ENCODE results near the gene BSN.

Gene BSN

GRCh38 chr3:49552087-49552486 lies 2.2 kb upstream of the BSN start:
- Histone ChIP-seq H3K9me3 (ENCODE audit: insufficient read depth, low read length) (no peaks in the 10 kb centered on the region), H3K79me2 (ENCODE audit: low read length) (no peaks in the 10 kb centered on the region), H3K36me3 (replicated peaks; ENCODE audit: low read depth, low read length) (no peaks in the 10 kb centered on the region), H3K4me3 (ENCODE audit: low read length) (no peak overlapping the region), H3K27ac (ENCODE audit: low read length) (no peak overlapping the region), H3K4me1 (ENCODE audit: low read length) (peaks cover 14% of the 10 kb centered on the region), H4K20me1 (ENCODE audit: insufficient read depth, low read length) (peaks cover 4% of the 10 kb centered on the region; the same call in 1 of the 2 replicates), H3K9ac (ENCODE audit: low read length) (no peak overlapping the region), H3K27me3 (ENCODE audit: low read depth, low read length) (peaks cover 17% of the 10 kb centered on the region), H3K4me2 (ENCODE audit: low read length) (no peak overlapping the region), H2AFZ (ENCODE audit: low read depth, low read length) (no peak overlapping the region)
- TF ChIP-seq EZH2phosphoT487 (IDR thresholded peaks at IDR 0.05; ENCODE audit: low read depth) (no peak), CTCF (IDR thresholded peaks at IDR 0.05; ENCODE audit: low read depth, low read length) (no peak)

- Histone ChIP-seq H2AFZ (ENCODE audit: low read depth, low read length) (no peak overlapping the region), H3K27ac (ENCODE audit: low read length) (no peak overlapping the region), H3K36me3 (replicated peaks; ENCODE audit: low read depth, low read length) (no peaks in the 10 kb centered on the region)
Measured at GRCh38 chr3:49553324-49553691, 969 bp upstream of the BSN start.

GRCh38 chr3:49554633-49555265 lies 472 bp downstream of the BSN start:
- H3K79me2 ChIP-seq (ENCODE audit: low read length), result no peaks in the 10 kb centered on the region
- H3K9ac ChIP-seq (ENCODE audit: low read length), result no peak overlapping the region
- no peak overlapping the region for H2AFZ ChIP-seq (ENCODE audit: low read depth, low read length)
- TF ChIP-seq EZH2phosphoT487 (IDR thresholded peaks at IDR 0.05; ENCODE audit: low read depth) (no peak), CTCF (IDR thresholded peaks at IDR 0.05; ENCODE audit: low read depth, low read length) (no peak)
- peaks cover 35% of the 10 kb centered on the region for H3K27me3 ChIP-seq (ENCODE audit: low read depth, low read length)
- H3K4me3 ChIP-seq (ENCODE audit: low read length), result peak overlapping the region; percentile 72
- peak overlapping the region; percentile 79 for H3K4me2 ChIP-seq (ENCODE audit: low read length)
- no peaks in the 10 kb centered on the region for H3K36me3 ChIP-seq (replicated peaks; ENCODE audit: low read depth, low read length)
- H4K20me1 ChIP-seq (ENCODE audit: insufficient read depth, low read length), result peaks cover 4% of the 10 kb centered on the region; the same call in 1 of the 2 replicates
- H3K9me3 ChIP-seq (ENCODE audit: insufficient read depth, low read length), result no peaks in the 10 kb centered on the region
- peaks cover 14% of the 10 kb centered on the region for H3K4me1 ChIP-seq (ENCODE audit: low read length)
- H3K27ac ChIP-seq (ENCODE audit: low read length), result no peak overlapping the region

More at GRCh38 chr3:49553324-49553691, 969 bp upstream of the BSN start:
- Histone ChIP-seq H3K4me2 (ENCODE audit: low read length) (peak overlapping the region; percentile 79), H3K4me1 (ENCODE audit: low read length) (peaks cover 14% of the 10 kb centered on the region), H3K79me2 (ENCODE audit: low read length) (no peaks in the 10 kb centered on the region), H3K27me3 (ENCODE audit: low read depth, low read length) (peaks cover 24% of the 10 kb centered on the region), H3K4me3 (ENCODE audit: low read length) (peak overlapping the region; percentile 84), H3K9me3 (ENCODE audit: insufficient read depth, low read length) (no peaks in the 10 kb centered on the region), H4K20me1 (ENCODE audit: insufficient read depth, low read length) (peaks cover 4% of the 10 kb centered on the region; the same call in 1 of the 2 replicates), H3K9ac (ENCODE audit: low read length) (peak overlapping the region; percentile 75)
- no peak for TF ChIP-seq EZH2phosphoT487 (IDR thresholded peaks at IDR 0.05; ENCODE audit: low read depth)
- no peak for TF ChIP-seq CTCF (IDR thresholded peaks at IDR 0.05; ENCODE audit: low read depth, low read length)

- Histone ChIP-seq H3K79me2 (ENCODE audit: low read length) (no peaks in the 10 kb centered on the region), H3K4me2 (ENCODE audit: low read length) (no peak overlapping the region), H3K9ac (ENCODE audit: low read length) (no peak overlapping the region), H3K36me3 (replicated peaks; ENCODE audit: low read depth, low read length) (no peaks in the 10 kb centered on the region), H3K4me1 (ENCODE audit: low read length) (peaks cover 14% of the 10 kb centered on the region), H2AFZ (ENCODE audit: low read depth, low read length) (no peak overlapping the region), H3K27ac (ENCODE audit: low read length) (no peak overlapping the region), H3K4me3 (ENCODE audit: low read length) (no peak overlapping the region), H3K27me3 (ENCODE audit: low read depth, low read length) (peaks cover 39% of the 10 kb centered on the region), H4K20me1 (ENCODE audit: insufficient read depth, low read length) (peaks cover 4% of the 10 kb centered on the region; the same call in 1 of the 2 replicates), H3K9me3 (ENCODE audit: insufficient read depth, low read length) (no peaks in the 10 kb centered on the region)
- TF ChIP-seq EZH2phosphoT487 (IDR thresholded peaks at IDR 0.05; ENCODE audit: low read depth), result no peak
- no peak for TF ChIP-seq CTCF (IDR thresholded peaks at IDR 0.05; ENCODE audit: low read depth, low read length)
Measured at GRCh38 chr3:49556500-49557275, 2.4 kb downstream of the BSN start.

Measured in OCI-LY3 (cell line).